GM19238 (cell line): ENCODE measurements around the gene PPIL6.
"Not testable (repeated sequence)": the region's sequence is repeated elsewhere in the genome, so short reads cannot be mapped to it uniquely, and the experiment has no call there.

Experiments used
- DNase-seq: peaks from one replicate; pipeline ENCODE4 v3.0.0; 2011; ENCODE audit warnings: low spot score; ENCODE audit not compliant: insufficient read length

Gene PPIL6

DNA sequence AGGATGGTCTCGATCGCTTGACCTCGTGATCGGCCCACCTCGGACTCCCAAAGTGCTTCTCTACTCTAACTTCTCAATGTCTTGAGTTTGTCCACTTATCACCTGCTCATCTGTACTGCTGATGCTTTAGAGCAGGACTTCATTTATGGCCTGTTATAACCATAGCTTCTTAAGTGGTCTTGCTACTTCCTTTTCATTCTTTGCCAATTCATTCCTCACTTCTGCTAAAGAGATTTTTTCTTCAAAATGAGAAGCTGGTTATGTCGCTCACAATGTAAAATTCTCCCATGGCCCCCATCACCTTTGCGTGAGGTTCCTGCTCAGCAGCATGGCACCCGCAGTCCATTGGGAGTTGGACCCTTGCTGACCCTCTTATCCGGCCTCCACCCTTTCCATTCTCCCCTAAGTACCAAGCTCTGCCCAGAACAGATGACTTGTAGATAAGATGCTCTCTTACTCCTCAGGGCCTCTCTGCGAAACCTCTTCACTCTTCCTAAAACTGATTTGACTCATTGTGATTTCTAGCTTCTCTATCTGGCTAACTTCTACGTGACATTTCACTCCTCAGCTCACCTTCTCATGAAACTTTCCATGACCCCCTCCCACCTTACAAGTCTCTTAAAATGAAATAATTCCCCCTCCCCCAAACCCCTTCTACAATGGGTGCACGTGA lies 44.2 kb downstream of the PPIL6 start:
- DNase-seq = no peak

DNA sequence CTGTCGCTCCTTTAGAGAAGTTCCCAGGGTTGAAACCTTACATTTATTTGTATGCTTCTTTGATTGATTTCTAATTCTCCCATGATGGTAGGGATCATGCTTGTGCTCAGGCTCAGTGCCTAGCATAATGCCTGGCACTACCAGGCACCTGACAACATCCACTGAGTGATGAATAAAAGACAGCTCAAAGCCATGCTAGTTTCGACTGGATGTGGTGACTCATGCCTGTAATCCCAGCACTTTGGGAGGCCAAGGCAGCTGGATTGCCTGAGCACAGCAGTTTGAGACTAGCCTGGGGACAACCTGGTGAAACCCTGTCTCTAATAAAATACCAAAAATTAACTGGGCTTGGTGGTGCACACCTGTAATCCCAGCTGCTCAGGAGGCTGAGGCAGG lies 46.5 kb downstream of the PPIL6 start:
- no peak for DNase-seq

DNA sequence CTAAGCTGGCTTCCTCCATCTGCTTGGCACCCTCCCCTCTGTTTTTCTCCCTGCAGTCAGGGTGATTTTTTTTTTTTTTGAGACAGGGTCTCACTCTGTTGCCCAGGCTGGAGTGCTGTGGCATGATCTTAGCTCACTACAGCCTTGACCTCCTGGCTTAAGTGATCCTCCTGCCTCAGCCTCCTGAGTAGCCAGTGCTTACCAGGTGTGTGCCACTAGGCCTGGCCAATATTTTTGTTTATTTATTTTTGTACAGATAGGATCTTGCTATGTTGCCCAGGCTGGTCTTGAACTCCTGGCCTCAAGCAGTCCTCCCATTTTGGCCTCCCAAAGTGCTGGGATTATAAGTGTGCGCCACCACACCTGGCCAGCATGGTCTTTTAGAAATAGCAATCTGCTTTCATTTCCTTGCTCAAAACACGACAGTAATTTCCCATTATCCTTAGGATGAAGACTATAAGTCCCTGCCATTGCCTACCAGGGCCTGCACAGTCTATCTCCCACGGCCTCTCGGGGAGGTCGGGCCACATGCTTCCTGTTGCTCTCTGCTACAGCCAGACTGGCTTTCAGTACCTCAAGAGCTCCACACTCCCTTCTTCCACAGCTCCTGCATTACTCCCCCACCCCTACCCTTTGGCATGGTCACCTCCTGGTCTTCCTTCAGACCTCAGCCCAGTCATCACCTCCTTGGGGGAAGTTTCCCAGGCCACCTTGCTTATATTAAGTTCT lies 47.1 kb downstream of the PPIL6 start:
- no peak for DNase-seq

DNA sequence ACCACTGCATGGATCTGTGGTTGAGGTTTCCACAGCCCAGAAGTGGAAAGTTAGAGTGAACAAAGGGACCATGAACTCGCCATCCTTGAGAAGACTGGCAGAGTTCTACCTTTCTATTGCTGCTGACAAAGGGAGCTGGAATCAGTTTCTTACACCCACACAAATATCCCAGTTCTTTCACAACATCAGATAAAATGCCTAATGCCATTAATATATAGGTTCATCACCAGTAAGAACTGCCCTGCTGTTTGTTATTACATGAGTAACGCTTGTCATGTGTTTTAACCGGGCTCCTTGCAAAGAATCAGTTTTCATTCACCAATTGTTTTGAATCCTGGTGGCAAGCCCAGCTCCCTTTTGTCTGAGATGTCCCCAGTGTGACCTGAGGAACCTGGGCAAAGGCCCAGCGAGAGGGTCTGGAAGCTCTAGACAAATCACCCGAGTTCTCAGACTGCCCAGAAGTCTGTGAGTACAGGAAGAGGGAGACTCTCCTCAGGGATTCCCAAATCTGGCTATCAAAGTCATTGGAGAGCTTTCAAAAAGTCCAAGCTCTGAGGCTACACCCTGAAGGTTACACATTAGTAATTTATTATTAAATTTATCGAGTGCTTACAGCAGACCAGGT lies 50.7 kb downstream of the PPIL6 start:
- no peak for DNase-seq

DNA sequence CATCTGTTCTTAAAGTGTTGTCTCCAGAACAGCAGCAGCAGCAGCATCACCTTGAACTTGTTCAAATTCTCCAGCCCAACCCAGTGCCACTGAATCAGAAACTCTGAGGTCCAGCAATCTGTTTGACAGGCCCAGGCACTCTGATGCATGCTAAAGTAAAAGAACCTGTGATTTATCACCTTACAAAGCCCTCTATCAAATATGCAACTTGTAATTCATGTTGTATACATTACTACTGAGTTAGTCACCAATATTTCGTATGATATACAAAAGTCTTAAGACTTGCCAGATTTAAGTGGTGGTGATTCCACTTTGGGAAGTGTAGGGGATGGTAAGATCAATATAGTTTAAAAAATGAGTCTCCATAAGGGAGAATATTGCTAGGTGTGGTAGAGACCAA lies 52.2 kb downstream of the PPIL6 start:
- no peak for DNase-seq

DNA sequence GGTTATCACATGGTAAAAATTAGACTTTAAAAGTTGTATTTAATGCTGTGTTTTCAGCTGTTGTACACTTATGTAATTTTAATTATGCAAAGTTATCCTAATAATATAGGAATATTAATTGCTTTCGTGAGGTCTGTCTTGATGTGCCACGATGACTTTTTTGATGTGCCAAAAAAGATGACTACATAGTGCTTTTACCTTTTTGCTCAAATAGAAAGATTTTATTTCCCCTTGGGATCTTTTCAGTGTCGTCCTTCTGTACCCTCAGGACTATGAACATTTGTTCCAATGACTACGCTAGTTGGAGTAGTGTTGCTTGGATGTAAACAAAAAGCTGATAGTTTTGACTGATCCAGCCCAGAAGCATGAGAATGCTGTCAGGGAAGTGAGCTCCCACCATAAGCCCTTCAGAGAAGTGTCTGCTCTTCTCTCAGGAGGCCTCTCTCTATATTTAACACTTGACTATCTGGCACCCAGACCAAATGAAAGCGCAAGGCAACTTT lies 56.9 kb downstream of the PPIL6 start:
- DNase-seq = no peak

DNA sequence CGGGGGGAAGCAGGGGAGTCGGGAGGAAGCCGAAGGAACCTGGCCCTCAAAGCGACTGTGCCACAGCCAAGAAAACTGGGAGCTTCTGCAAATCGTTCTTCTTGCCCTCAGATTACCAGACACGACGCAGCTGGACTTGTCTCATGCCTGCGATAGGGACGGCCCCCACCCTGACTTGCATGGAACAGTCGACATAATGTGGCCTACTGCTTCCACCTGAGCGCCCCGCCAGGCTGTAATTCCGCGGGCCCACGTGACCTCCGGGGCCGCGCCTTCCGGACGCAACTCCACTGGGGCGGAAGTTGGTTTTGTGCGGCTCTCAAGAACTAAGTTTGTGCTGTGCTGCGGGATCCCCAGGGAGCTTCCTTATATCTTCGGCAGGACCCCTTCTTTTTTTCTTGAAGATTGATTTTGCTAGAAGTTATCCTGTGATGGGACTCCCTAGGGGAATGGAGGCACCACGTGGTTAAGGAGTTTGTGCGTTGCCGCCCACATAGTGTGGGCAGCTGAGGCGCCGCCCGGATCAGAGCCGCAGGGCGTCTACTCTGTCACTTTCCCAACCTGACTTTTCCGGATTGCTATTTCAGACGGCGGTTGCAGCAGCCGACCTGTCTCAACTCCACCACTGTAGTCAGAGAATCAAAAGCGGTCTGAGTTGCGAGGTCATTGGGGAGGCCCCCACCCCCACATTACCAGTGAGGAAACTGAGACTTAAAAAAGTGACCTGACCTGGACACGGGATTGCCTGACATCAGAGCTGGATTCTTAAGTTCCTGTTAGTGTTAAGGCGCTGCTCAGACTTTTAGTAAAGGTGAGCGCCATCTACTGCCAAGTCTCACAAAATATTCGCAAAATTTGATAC lies 57.6 kb downstream of the PPIL6 start:
- DNase-seq = peak; percentile 87

DNA sequence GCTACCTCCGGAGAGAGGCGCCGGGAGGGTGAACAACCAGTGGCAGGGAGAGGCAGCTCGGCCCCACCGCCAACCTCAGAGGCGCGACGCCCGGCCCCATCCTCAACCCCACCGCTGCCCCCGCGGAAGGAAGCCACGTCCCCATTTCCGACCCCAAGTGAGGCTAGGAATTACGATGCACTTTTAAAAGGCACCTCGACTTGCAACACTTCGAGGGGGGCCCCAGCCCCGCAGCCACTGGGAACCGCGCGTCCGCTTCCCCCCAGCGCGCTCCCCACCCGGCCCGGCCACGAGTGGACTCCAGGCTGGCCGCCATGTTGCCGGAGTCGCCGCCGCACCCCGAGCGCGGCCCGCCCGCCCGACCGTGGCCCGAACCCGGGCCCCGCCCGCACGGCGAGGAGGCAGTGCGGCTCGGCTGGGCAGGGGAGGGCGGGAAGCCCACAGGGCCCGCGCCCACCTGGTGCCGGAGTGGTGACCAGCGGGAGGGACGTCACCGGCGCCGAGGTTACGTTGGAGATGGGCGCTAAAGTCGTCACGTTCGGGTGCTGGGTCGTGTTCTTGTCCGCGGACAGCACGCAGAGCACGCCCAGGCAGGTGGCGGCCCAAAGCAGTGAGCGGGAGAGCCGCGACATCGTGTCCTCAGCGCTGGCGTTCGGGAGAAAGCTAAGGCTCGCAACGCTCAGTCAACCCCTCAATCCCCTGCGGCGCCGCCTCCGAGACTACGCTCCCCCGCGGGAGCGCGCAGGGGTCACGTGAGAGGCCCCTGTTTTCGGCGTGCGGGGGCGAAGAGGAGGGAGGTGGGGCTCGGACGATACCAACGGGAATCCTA lies 58.5 kb downstream of the PPIL6 start, which contains the start of gene CD164:
CD164 (minus strand) TSS at position 721 of the 829 bp plus-strand sequence; CDS start at position 632, 89 bp downstream.
- DNase-seq = peak; percentile 88

DNA sequence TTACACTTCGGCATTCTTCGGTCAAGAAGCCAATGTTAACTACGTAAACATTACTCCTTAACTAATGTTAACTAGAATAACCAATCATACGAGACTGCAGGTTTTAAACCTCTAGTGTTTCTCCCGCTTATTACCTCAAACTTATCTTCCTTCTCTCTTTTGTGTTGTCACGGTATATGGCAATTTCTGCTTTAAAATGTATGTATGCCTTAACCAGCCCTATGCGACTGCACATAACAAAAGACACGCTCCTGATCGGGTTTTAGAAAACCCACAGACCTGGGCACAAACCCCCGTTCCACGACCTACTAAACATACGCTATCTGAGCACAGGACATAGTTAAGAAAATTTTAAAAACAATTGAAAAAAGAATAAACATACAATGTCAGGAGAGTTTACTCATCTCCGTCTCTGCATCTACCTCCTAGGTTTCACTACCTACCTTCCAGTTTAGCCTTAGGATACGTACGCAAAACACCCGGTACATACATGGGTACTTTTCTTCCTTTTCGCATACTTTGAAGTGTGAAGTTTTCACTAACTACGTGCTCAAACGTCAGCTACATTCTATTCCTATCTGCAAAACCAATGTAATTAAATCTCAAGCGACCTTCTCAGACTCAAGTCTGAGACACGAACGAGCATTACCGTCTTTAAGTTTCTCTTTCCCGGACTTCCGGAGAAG lies 59.2 kb downstream of the PPIL6 start:
- no peak for DNase-seq

DNA sequence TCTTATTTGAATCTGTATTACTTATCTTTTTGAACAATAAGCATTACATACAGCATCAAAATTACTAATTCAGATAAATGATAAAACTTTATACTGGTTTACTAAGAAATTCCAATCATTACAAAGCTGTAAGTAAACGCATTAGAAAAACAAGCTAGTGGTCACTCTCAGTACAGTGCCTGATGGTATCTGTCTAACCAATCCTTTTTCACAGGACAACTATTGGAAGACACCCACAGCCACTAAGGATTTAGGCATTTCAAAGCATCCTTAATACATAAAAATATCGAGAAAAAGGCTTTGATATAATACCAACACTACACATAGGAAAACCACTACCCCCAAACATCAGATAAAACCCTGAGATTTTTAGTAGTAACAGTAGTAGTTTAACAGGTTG lies 60.7 kb downstream of the PPIL6 start:
- no peak for DNase-seq

DNA sequence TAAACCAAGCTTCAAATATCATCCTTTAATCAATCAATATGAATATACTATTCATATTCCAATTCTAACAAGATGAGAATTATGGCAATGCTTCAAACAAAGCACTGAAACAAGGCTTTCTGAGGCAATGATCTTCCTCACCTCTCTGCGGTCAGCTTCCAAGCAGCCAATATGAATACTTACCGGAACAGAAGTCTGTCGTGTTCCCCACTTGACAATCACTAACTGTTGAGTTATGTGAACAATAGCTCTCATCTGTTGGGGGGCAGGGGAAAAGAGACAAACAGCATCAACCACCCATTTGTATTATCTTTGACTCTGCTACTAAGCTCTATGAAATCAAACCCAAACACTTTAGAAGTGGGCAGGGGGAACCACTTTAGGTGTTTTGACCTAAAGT lies 62.7 kb downstream of the PPIL6 start:
- no peak for DNase-seq

DNA sequence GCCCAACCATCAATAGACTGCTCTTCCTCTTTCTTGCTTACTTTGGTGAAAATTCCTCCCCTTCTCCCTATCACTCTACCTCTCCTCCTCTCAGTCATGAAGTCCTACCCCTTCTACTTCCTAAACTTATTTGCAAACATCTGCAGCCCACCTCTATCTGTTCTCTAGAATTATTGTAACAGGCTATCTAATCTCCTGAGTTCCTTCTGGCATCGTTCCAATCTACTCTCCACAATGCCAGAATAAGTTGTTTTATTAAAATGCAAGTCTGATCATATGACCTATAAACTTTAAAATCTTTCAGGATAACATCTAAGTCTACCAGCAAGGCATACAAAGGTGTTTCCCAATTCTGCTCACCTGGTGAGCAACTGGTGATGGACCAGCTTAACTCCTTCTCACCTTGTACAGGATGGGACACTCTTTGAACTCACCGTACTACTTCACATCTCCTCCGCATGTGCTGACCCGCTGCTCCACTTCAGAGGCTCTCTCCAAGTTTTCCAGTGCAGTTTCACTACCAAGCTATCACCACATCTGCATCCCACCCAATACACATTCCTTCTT lies 66.0 kb downstream of the PPIL6 start:
- DNase-seq = no peak

DNA sequence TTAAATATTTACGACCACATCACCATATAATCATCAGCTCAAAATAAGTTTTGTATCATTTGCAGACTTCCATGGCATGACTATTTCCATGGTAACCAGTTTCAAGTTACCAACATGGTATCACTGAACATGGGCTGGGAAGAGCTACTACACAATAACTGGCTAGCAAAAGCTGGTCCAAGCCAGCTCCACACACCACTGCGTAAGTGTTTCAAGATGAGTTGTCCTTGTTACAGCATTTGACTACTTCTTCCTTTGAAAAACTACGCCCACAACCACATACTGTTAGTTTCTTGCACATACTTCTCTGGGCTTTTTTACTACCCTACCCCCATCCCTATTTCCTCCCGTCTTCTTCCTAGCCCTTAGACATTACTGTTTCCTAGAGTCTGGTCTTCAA lies 66.7 kb downstream of the PPIL6 start:
- DNase-seq = peak; percentile 23

DNA sequence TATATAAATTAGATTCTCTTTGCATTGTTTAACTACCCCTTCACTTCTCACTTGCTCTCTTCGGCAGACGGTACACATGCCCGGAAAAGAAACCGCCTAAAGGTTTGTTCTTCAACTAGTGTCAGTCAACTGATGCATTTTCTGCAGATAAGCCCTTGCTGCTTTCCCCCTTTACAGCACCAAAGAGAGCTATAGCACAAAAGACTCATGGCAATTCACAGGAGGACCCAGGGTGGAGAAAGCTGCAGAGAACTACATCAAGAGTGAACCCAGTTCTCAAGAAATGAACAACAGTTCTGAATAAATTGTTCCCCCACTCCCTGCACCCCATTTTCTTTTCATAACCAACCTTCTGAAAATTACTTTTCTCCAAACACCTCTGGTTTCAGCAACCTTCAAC lies 67.1 kb downstream of the PPIL6 start:
- DNase-seq = no peak

DNA sequence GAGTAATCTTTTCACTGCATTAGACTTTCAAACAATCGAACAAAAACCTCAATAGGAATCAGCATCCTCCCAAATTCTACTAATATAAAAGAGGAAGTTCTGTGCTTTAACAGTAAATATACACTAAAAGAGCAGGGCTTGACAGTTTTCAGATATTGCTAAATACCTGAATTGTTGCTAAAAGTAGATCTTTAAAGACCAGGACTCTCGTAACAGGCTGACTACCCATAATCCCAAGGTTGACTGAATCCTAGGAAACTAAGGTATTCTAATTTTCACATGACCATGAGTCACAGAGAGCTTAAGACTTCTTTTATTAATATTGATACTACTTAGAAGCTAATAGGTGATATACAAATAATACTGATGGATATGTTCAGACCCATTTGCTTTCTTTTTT lies 68.3 kb downstream of the PPIL6 start:
- DNase-seq = no peak

DNA sequence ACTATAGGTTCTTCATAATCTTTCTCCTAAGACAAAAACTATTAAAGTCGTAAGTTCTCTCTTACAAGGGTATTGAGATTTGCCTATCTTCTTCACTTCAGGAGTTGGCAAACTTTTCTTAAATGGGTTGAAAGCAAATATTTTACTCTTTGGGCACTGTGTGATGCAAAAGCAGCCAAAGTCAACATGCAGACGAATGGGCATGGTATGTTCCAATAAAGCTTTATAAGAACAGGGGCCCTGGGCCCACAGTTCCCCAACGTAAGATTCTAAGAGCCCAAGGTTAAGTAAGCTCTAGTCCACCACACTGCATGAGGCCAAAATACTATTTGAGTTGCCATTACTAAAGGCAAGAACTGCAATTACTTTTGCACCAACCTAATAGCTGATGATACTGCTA lies 69.6 kb downstream of the PPIL6 start:
- DNase-seq = no peak

DNA sequence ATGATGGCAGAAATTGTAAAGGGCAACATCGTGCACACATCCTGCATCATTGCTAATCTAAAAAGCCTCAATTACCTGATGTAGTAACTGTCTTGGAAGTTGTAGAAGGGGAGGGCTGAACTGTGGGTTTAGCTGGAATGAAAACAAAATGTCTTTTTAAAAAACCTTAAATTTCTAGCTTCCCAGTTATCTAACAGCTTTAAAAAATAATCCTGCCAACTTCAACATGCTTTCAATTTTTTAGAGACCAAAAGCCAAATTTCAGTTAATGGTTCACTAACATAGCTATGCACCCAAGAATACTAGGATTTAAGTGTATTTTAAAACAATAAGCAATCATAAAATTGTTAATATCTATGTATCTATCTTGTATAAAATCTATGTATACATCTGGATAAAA lies 70.1 kb downstream of the PPIL6 start:
- DNase-seq = no peak

DNA sequence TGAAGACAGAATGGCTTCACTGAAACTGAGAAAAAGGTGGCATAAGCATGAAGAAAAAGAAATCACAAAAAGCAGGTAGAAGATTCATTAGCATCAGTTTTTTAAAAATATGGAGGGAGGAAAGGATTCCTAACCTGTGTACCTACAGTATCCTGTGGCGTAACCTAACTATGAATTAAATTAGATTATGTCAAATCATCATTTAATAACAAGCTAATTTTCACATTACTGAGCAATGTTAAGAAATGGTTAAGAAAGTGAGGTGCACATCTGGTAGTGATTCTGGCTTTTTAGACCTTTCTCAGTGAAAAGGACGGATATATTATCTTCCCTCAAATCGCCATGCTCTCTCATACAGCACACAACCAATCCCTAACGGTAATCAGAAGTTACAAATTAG lies 70.7 kb downstream of the PPIL6 start:
- DNase-seq = no peak

DNA sequence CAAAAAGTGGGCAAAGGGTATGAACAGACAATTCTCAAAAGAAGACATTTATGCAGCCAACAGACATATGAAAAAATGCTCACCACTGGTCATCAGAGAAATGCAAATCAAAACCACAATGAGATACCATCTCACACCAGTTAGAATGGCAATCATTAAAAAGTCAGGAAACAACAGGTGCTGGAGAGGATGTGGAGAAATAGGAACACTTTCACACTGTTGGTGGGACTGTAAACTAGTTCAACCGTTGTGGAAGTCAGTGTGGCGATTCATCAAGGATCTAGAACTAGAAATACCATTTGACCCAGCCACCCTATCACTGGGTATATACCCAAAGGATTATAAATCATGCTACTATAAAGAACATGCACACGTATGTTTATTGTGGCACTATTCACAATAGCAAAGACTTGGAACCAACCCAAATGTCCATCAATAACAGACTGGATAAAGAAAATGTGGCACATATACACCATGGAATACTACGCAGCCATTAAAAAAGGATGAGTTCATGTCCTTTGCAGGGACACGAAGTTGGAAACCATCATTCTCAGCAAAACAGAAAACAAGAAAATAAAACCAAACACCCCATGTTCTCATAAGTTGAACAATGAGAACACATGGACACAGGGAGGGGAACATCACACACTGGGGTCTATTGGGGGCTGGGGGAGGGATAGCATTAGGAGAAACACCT lies 75.9 kb downstream of the PPIL6 start:
- not testable (repeated sequence) for DNase-seq
